ENCODE data around the gene CTTNBP2. TPM values are rescaled to one million over a fixed set of nuclear protein-coding genes. Genes with fewer than 3 reads are reported as not detected.

Gene CTTNBP2
- total and polyA plus RNA-seq, 10 donors = 0.68 to 15.1 (median 8.5) TPM

GRCh38 chr7:117857718-117858117 lies 15.5 kb downstream of the CTTNBP2 start:
- no peaks in the 10 kb centered on the region for H3K9me3 ChIP-seq
- 91 to 98% (median 96%) methylated on average over 6 of the region's 6 CpGs for WGBS, 5 donors
- H3K27me3 ChIP-seq (replicated peaks in 1 of 7) = no peaks in the 10 kb centered on the region
- H3K4me1 ChIP-seq = peaks cover 0 to 7% (median 0%) of the 10 kb centered on the region in 6 donors
- H3K27ac ChIP-seq = no peak overlapping the region
- DNase-seq = no peak
- H3K36me3 ChIP-seq = no peaks in the 10 kb centered on the region
- intact Hi-C loops (cut with DNase I; ENCODE audit: low total_unique reads) = no loop called here
- TF ChIP-seq CTCF (IDR thresholded peaks at IDR 0.05 in 8 of 11, conservative IDR thresholded peaks at IDR 0.05 in 3 of 11) = no peak
- no peak overlapping the region for H3K4me3 ChIP-seq

GRCh38 chr7:117856196-117856595 lies 17.0 kb downstream of the CTTNBP2 start:
- Histone ChIP-seq H3K4me3 (no peak overlapping the region), H3K27me3 (replicated peaks in 1 of 7) (no peaks in the 10 kb centered on the region), H3K27ac (no peak overlapping the region), H3K36me3 (no peaks in the 10 kb centered on the region), H3K4me1 (peaks cover 0 to 7% (median 0%) of the 10 kb centered on the region in 6 donors), H3K9me3 (no peaks in the 10 kb centered on the region)
- TF ChIP-seq POLR2A (IDR thresholded peaks at IDR 0.05) (no peak), CTCF (IDR thresholded peaks at IDR 0.05 in 8 of 11, conservative IDR thresholded peaks at IDR 0.05 in 3 of 11) (no peak), POLR2AphosphoS5 (IDR thresholded peaks at IDR 0.05) (no peak)
- intact Hi-C loops (cut with DNase I; ENCODE audit: low total_unique reads) = no loop called here
- DNase-seq = no peak

- WGBS, 5 donors = 74 to 89% (median 83%) methylated on average over 1 of the region's 1 CpG
- no peak for DNase-seq
- H3K4me3 ChIP-seq = no peak overlapping the region
- TF ChIP-seq POLR2AphosphoS5 (IDR thresholded peaks at IDR 0.05) = no peak
- TF ChIP-seq POLR2A (IDR thresholded peaks at IDR 0.05) = no peak
- TF ChIP-seq CTCF (IDR thresholded peaks at IDR 0.05 in 8 of 11, conservative IDR thresholded peaks at IDR 0.05 in 3 of 11) = no peak
- peaks cover 0 to 7% (median 0%) of the 10 kb centered on the region in 6 donors for H3K4me1 ChIP-seq
- intact Hi-C loops (cut with DNase I; ENCODE audit: low total_unique reads) = no loop called here
- H3K9me3 ChIP-seq = no peaks in the 10 kb centered on the region
- H3K27me3 ChIP-seq (replicated peaks in 1 of 7) = no peaks in the 10 kb centered on the region
- H3K36me3 ChIP-seq = no peaks in the 10 kb centered on the region
- H3K27ac ChIP-seq = peak overlapping the region in 1 of 8 donors; percentile 34
These were observed 19.1 kb downstream of the CTTNBP2 start for GRCh38 chr7:117854186-117854585.

- no peak for DNase-seq
- TF ChIP-seq POLR2A (IDR thresholded peaks at IDR 0.05) = no peak
- no peak for TF ChIP-seq POLR2AphosphoS5 (IDR thresholded peaks at IDR 0.05)
- no peak for TF ChIP-seq CTCF (IDR thresholded peaks at IDR 0.05 in 8 of 11, conservative IDR thresholded peaks at IDR 0.05 in 3 of 11)
- H3K27ac ChIP-seq = no peak overlapping the region
- H3K9me3 ChIP-seq = no peaks in the 10 kb centered on the region
- H3K4me3 ChIP-seq = no peak overlapping the region
- no peaks in the 10 kb centered on the region for H3K36me3 ChIP-seq
- peaks cover 0 to 4% (median 0%) of the 10 kb centered on the region in 6 donors for H3K4me1 ChIP-seq
- 78 to 93% (median 87%) methylated on average over 7 of the region's 7 CpGs for WGBS, 5 donors
- H3K27me3 ChIP-seq (replicated peaks in 1 of 7) = no peaks in the 10 kb centered on the region
- intact Hi-C loops (cut with DNase I; ENCODE audit: low total_unique reads) = no loop called here
These were observed 24.3 kb downstream of the CTTNBP2 start for GRCh38 chr7:117848941-117849340.

Measured in spleen (tissue), 11 donors.